ENCODE measurements around the gene PHF21A. TPM values are rescaled to one million over a fixed set of nuclear protein-coding genes. Genes with fewer than 3 reads are reported as not detected.

The PHF21A gene
- total RNA-seq, 1 donor from 2014 or later: 66.8 TPM

- H3K27me3 ChIP-seq: no peaks in the 10 kb centered on the region
- intact Hi-C loops (cut with DNase I): no loop called here
These were observed 21.3 kb upstream of the PHF21A start for GRCh38 chr11:46142561-46142960.

GRCh38 chr11:46141597-46141996, 20.3 kb upstream of the PHF21A start:
- Histone ChIP-seq H3K36me3 (no peaks in the 10 kb centered on the region), H3K9me3 (no peaks in the 10 kb centered on the region), H3K27me3 (no peaks in the 10 kb centered on the region), H3K4me3 (no peak overlapping the region), H3K27ac (no peak overlapping the region), H3K4me1 (no peaks in the 10 kb centered on the region)
- no peak for DNase-seq (ENCODE audit: extremely low spot score in 2 of 2)
- TF ChIP-seq POLR2A (IDR thresholded peaks at IDR 0.05) (no peak), POLR2AphosphoS5 (IDR thresholded peaks at IDR 0.05; ENCODE audit: insufficient read depth in 1 of 2, low read depth in 1 of 2) (no peak), CTCF (IDR thresholded peaks at IDR 0.05) (no peak)
- intact Hi-C loops (cut with DNase I): no loop called here

More at GRCh38 chr11:46142561-46142960, 21.3 kb upstream of the PHF21A start:
- Histone ChIP-seq H3K36me3 (no peaks in the 10 kb centered on the region), H3K27ac (no peak overlapping the region), H3K4me1 (no peaks in the 10 kb centered on the region), H3K9me3 (no peaks in the 10 kb centered on the region), H3K4me3 (no peak overlapping the region)
- no peak for DNase-seq (ENCODE audit: extremely low spot score in 2 of 2)
- TF ChIP-seq POLR2A (IDR thresholded peaks at IDR 0.05) (no peak), POLR2AphosphoS5 (IDR thresholded peaks at IDR 0.05; ENCODE audit: insufficient read depth in 1 of 2, low read depth in 1 of 2) (no peak), CTCF (IDR thresholded peaks at IDR 0.05) (no peak)

GRCh38 chr11:46134540-46134939, 13.3 kb upstream of the PHF21A start:
- H3K27ac ChIP-seq: no peak overlapping the region
- H3K4me3 ChIP-seq: no peak overlapping the region
- no peaks in the 10 kb centered on the region for H3K9me3 ChIP-seq
- no peaks in the 10 kb centered on the region for H3K27me3 ChIP-seq
- no peaks in the 10 kb centered on the region for H3K4me1 ChIP-seq
- DNase-seq (ENCODE audit: extremely low spot score in 2 of 2): no peak
- H3K36me3 ChIP-seq: no peaks in the 10 kb centered on the region
- TF ChIP-seq POLR2AphosphoS5 (IDR thresholded peaks at IDR 0.05; ENCODE audit: insufficient read depth in 1 of 2, low read depth in 1 of 2): no peak
- TF ChIP-seq POLR2A (IDR thresholded peaks at IDR 0.05): no peak
- TF ChIP-seq CTCF (IDR thresholded peaks at IDR 0.05): no peak
- intact Hi-C loops (cut with DNase I): no loop called here

- Histone ChIP-seq H3K27ac (no peak overlapping the region), H3K4me3 (no peak overlapping the region), H3K9me3 (no peaks in the 10 kb centered on the region), H3K36me3 (no peaks in the 10 kb centered on the region), H3K4me1 (no peaks in the 10 kb centered on the region), H3K27me3 (no peaks in the 10 kb centered on the region)
- intact Hi-C loops (cut with DNase I): no loop called here
- no peak for DNase-seq (ENCODE audit: extremely low spot score in 2 of 2)
- no peak for TF ChIP-seq POLR2AphosphoS5 (IDR thresholded peaks at IDR 0.05; ENCODE audit: insufficient read depth in 1 of 2, low read depth in 1 of 2)
- no peak for TF ChIP-seq CTCF (IDR thresholded peaks at IDR 0.05)
- TF ChIP-seq POLR2A (IDR thresholded peaks at IDR 0.05): no peak
These were observed 12.8 kb upstream of the PHF21A start for GRCh38 chr11:46134061-46134460.

GRCh38 chr11:46133119-46133518, 11.9 kb upstream of the PHF21A start:
- Histone ChIP-seq H3K36me3 (no peaks in the 10 kb centered on the region), H3K27me3 (no peaks in the 10 kb centered on the region), H3K9me3 (no peaks in the 10 kb centered on the region), H3K4me3 (no peak overlapping the region), H3K4me1 (no peaks in the 10 kb centered on the region), H3K27ac (no peak overlapping the region)
- no peak for DNase-seq (ENCODE audit: extremely low spot score in 2 of 2)
- intact Hi-C loops (cut with DNase I): no loop called here
- TF ChIP-seq CTCF (IDR thresholded peaks at IDR 0.05): no peak
- TF ChIP-seq POLR2AphosphoS5 (IDR thresholded peaks at IDR 0.05; ENCODE audit: insufficient read depth in 1 of 2, low read depth in 1 of 2): no peak
- TF ChIP-seq POLR2A (IDR thresholded peaks at IDR 0.05): no peak
